Measurements from ENCODE around the gene SEMA3D. TPM values are rescaled to one million over a fixed set of nuclear protein-coding genes. Genes with fewer than 3 reads are reported as not detected.

SEMA3D gene
- total RNA-seq, 3 donors from 2014 or later (not counting 1 experiment from before 2014, with no cell fraction given): not detected

- Mint-ChIP-seq H3K4me1 (no peaks in the 10 kb centered on the region), H3K9me3 (peaks cover 0 to 2% of the 10 kb centered on the region in 2 donors), H3K36me3 (no peaks in the 10 kb centered on the region), H3K4me3 (no peak overlapping the region), H3K27ac (no peak overlapping the region), H3K27me3 (ENCODE audit: low read depth in 2 of 2) (no peaks in the 10 kb centered on the region)
- no peak for TF ChIP-seq CTCF (IDR thresholded peaks at IDR 0.05)
- Histone ChIP-seq H3K4me1 (ENCODE audit: control insufficient read depth, insufficient read depth, low read length) (no peaks in the 10 kb centered on the region), H3K9me3 (ENCODE audit: control insufficient read depth, insufficient read depth, low read length) (no peaks in the 10 kb centered on the region), H3K4me3 (ENCODE audit: low read length) (no peak overlapping the region), H3K27ac (ENCODE audit: low read length) (no peak overlapping the region), H3K27me3 (ENCODE audit: control insufficient read depth, insufficient read depth, low read length) (no peaks in the 10 kb centered on the region), H3K36me3 (ENCODE audit: control insufficient read depth, insufficient read depth, low read length) (no peaks in the 10 kb centered on the region)
- ATAC-seq (no peak), DNase-seq (no peak)
- intact Hi-C loops (cut with micrococcal nuclease): no loop called here
- WGBS (ENCODE audit: insufficient coverage): no CpG with 5 or more reads among the region's 1 CpG
Measured at GRCh38 chr7:85006754-85007153, 180.1 kb downstream of the SEMA3D start.

GRCh38 chr7:85004402-85004801, 182.5 kb downstream of the SEMA3D start:
- no peak for TF ChIP-seq CTCF (IDR thresholded peaks at IDR 0.05)
- Histone ChIP-seq H3K27ac (ENCODE audit: low read length) (no peak overlapping the region), H3K36me3 (ENCODE audit: control insufficient read depth, insufficient read depth, low read length) (no peaks in the 10 kb centered on the region), H3K4me1 (ENCODE audit: control insufficient read depth, insufficient read depth, low read length) (no peaks in the 10 kb centered on the region), H3K4me3 (ENCODE audit: low read length) (no peak overlapping the region), H3K9me3 (ENCODE audit: control insufficient read depth, insufficient read depth, low read length) (no peaks in the 10 kb centered on the region), H3K27me3 (ENCODE audit: control insufficient read depth, insufficient read depth, low read length) (no peaks in the 10 kb centered on the region)
- H3K27ac Mint-ChIP-seq: no peak overlapping the region
- H3K9me3 Mint-ChIP-seq: peaks cover 2 to 3% of the 10 kb centered on the region in 2 donors
- H3K36me3 Mint-ChIP-seq: no peaks in the 10 kb centered on the region
- DNase-seq (no peak), ATAC-seq (no peak)
- H3K4me3 Mint-ChIP-seq: no peak overlapping the region
- 92% methylated on average over 2 of the region's 2 CpGs for WGBS (ENCODE audit: insufficient coverage)
- intact Hi-C loops (cut with micrococcal nuclease): no loop called here
- no peaks in the 10 kb centered on the region for H3K4me1 Mint-ChIP-seq
- no peaks in the 10 kb centered on the region for H3K27me3 Mint-ChIP-seq (ENCODE audit: low read depth in 2 of 2)

DNA sequence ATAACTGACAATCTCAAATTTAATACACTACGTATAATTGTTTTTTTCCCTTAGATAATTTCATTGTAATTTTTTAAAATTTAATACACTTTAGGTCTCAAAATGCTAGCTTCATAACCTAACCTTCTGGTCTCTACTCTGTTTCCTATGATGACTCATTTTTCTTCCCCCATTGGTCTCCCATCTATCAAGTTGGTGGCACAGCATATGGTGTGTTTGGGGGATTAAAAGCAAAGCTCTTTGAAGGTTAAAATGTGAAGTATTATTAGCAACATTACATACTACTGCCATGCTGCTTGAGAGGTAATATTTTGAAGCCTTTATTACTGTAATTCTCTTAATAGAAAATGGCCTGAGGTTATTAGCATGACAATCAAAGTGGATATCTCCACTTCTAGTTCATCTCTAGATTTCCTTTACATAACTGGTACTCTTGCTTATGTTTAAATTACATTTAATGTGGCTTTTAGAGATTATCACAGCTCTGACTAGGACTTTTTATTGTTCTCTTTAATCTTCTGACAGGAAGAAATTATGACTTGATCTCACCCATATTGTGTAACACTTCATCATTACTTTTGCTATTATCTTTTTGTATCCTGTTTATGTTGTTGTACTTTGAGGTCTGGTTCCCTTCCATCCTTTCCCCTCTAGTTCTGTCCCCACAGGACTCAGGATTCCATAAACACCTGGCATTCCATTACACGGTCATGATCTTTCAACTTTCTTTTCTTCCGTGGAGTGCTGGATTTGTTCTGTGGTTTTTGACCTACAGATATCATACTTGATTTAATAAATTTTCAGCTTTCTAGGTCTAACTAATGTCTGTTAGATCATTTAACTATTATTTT, 185.1 kb downstream of the SEMA3D start:
- Mint-ChIP-seq H3K27ac (no peak overlapping the region), H3K4me3 (no peak overlapping the region), H3K36me3 (no peaks in the 10 kb centered on the region), H3K4me1 (no peaks in the 10 kb centered on the region), H3K9me3 (peaks cover 2 to 3% of the 10 kb centered on the region in 2 donors), H3K27me3 (ENCODE audit: low read depth in 2 of 2) (no peaks in the 10 kb centered on the region)
- no peaks in the 10 kb centered on the region for H3K36me3 ChIP-seq (ENCODE audit: control insufficient read depth, insufficient read depth, low read length)
- no peaks in the 10 kb centered on the region for H3K9me3 ChIP-seq (ENCODE audit: control insufficient read depth, insufficient read depth, low read length)
- no peaks in the 10 kb centered on the region for H3K27me3 ChIP-seq (ENCODE audit: control insufficient read depth, insufficient read depth, low read length)
- WGBS (ENCODE audit: insufficient coverage): 100% methylated on average over 1 of the region's 3 CpGs
- DNase-seq (no peak), ATAC-seq (no peak)
- no peak for TF ChIP-seq CTCF (IDR thresholded peaks at IDR 0.05)
- H3K4me1 ChIP-seq (ENCODE audit: control insufficient read depth, insufficient read depth, low read length): no peaks in the 10 kb centered on the region
- H3K27ac ChIP-seq (ENCODE audit: low read length): no peak overlapping the region
- intact Hi-C loops (cut with micrococcal nuclease): no loop called here
- no peak overlapping the region for H3K4me3 ChIP-seq (ENCODE audit: low read length)

Measured in natural killer cell (primary cell).